Femur (tissue), 1 donor: Measurements from ENCODE around the gene LIPG.
"Not testable (repeated sequence)": the region's sequence is repeated elsewhere in the genome, so short reads cannot be mapped to it uniquely, and the experiment has no call there.

Source experiments
- DNase-seq: peaks from one replicate; pipeline ENCODE4 v3.0.0-alpha.2; 2017

Gene LIPG

DNA sequence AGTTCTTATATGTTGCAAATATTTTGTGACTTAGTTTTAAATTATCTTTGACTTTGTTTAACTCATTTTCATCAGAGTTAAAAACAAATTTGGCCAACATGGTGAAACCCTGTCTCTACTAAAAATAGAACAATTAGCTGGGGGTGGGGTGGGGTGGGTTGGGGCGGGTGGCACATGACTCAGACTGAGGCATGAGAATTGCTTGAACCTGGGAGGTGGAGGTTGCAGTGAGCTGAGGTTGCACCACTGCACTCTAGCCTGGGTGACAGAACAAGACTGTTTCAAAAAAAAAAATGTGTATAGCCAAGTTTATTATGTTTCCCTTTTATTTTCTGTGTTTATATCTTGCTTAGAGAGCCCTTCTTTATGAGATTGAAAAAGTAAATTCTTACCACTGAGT lies 14.2 kb upstream of the LIPG start:
- no peak for DNase-seq

DNA sequence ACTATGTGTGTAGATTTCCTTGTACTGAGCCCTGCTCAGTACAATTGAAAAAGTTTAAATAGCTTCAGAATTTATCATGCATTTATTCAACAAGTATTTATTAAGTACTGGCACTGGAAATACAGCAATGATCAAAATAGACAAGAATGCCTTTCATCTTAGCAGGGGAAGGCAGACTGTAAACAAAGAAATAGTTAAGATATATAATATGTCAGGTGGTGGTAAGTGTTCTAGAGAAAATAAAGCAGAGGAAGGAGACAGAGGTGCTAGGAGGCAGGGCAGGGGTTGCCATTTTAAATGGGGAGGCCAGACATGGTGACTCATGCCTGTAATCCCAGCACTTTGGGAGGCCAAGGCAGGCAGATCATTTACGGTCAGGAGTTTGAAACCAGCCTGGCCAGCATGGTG lies 13.6 kb upstream of the LIPG start:
- no peak for DNase-seq

DNA sequence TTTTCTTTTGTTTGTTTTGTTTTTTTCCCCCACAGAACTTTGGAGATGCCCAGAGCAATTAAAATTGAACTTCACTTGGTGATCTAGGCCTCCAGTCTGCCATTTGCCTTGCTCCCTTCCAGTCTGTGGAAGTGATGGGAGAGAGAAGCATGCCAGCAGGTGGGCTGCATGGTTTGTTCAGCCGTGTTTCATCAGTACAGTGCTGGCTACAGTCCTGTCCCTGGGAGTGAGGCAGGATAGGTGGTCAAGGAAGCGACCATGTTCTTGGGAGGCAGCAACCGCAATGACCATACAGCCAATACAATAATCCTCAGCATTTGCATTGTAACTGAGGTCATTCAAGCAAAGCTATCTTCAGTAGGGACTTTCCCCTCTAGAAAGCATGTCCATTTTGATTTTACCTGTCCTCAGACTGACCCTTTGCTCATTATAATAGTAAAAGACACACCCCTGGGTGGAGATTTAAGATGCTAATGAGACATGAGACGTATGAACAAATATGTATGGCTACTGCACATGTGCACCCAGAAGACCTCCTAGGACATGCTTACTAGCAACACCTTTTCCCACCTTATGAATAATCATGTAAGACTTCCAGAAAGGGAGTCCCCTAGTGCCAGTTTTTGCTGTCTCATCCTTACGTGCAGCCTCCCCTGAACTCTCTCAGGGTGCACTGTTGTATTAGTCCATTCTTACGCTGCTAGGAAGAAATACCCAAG lies 11.1 kb upstream of the LIPG start:
- DNase-seq, result no peak

DNA sequence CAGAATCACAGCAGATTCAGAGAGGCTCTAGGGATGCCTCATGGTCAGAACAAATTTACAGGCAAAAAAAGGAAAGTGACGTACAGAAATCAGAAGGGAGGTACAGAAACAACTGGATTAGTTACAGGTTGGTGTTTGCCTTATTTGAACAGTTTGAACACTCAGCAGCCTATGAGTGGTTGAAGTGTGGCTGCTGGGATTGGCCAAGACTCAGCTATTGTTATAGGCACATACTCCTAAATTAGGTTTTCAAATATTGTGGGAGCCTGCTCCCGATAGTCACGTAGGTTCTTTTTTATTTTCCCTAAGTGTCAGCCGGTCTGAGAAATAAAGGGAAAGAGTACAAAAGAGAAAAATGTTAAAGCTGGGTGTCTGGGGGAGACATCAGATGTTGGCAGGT lies 8.9 kb upstream of the LIPG start:
- DNase-seq, result no peak

DNA sequence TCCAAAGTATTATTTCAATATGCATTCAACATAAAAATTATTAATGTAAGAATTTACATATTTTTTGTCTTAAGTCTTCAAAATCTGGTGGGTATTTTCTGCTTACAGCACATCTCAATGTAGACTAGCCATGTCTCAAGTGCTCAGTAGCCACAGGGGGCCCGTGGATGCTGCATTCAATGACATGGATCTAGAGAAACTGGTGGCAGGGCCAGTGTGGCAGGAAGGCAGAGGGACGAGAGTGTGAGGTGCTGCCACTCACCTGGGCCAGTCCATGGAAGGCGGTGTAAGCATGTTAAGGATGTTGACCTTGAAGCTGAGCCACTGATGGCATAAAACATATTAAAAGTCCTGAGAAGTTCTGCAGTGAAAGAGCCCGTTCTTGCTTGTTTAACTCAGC lies 6.2 kb upstream of the LIPG start:
- no peak for DNase-seq

DNA sequence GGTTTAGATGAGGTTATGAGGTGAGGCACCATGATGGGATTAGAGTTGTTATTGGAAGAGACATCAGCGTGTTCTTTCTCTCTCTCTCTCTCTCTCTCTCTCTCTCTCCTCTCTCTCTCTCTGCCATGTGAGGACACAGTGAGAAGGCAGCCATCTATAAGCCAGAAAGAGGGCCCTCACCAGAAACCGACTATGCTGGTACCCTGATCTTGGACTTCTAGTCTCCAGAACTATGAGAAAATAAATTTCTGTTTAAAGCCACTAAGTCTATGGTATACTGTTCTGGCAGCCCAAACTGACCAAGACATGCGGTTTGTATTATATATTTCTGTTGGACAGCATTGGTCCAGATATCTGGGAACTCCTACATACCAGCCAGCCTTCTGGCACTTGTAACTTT lies 3.5 kb upstream of the LIPG start:
- DNase-seq, result no peak

DNA sequence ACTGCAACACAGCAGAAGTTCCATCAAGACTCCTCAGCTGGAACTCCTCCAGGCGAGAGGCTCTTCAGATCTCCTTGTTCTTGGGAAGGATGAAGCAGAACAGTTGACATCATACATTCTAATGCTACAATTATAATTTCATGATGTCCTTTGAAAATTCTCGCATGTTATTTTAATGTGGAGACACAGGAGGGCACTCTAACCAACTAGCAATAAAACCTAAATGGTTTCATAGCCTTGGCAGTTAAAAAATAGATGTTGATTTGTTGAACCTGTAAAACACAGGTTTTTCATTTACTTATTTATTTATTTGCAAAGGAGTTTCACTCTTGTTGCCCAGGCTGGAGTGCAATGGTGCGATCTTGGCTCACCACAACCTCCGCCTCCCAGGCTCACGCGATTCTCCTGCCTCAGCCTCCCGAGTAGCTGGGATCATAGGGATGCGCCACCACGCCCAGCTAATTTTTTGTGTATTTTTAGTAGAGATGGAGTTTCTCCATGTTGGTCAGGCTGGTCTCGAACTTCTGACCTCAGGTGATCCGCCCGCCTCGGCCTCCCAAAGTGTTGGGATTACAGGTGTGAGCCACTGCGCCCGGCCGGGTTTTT lies 2.4 kb upstream of the LIPG start:
- not testable (repeated sequence) for DNase-seq

DNA sequence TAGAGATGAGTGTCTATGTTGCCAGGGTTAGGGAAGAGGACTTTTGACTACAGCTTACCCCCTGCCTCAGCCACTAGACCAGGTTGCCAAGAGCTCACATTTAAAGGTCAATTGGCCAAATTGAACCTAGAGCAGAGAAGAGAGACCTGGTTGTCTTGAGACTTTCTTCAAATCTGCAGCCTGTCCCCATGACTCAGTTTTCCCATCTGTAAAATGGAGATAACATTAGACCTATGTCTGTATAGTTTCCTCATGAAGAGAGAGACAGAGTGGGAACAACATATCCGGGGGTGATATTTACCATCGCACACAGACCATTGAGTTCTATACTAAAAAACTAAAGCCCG lies 1.6 kb upstream of the LIPG start:
- no peak for DNase-seq

DNA sequence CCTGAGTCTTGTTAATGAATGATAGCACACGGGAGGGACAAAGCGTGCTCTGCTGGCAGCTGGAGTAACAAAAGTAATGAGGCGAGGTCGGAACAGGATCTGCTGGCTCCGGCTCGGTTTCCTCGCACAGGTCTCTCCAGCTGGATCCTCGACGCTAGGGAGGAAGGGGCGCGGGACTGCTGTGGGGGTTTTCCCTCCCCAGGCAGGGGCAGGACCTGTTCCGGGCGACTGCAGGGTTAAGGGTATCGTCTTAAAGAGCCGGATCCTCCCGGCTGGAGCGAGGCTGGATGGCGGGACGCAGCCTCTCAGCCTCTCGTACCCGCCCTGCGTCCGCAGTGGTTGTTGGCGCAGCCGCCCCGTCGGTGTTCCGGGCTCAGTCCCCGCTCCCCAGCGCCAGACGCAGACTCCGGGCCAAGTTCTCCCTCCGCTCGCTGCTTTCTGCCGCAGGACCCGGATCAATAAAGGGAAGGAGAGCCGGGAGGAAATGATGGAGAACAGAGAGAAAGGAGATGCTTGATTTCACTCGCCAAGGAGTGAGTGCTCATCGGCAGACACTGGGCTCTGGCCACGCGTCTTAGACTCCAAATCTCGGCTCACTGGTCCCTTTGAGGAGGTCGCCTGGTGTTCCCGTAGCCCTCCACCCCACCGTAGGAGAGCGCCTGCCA lies 1.1 kb upstream of the LIPG start:
- peak; percentile 43 for DNase-seq

DNA sequence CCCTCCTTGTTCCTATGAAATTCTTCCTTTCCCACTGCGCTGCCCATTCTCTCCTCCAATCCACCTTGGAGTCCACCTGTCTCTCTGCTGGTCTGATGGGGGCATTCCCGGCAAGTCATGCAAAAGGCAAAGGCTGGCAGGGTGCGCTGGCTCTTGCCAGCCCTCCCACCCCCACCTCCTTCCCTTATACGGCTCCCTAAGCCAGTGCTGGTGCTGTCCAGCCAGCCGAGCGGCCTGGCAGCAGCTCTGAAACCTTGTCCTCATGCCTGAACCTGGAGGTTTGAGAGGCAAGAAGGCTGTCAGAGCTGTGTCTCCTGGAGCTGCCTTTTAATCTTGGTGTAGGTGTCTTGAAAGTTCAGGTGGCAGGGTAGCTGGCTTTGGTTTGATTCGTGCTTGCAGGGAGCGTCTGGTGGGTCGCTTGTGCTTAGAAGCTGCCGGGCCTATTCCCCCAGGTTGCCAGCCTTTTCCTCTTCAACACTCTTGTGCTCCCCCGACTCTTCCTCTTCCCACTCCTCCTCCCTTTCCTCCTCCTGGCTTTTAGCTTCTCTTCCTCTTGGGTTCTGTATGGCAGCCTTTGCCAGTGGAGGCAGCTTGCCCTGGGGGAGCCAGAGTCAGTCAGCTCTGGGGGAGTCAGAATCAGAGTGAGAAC lies 748 bp downstream of the LIPG start:
- DNase-seq, result peak; percentile 41

DNA sequence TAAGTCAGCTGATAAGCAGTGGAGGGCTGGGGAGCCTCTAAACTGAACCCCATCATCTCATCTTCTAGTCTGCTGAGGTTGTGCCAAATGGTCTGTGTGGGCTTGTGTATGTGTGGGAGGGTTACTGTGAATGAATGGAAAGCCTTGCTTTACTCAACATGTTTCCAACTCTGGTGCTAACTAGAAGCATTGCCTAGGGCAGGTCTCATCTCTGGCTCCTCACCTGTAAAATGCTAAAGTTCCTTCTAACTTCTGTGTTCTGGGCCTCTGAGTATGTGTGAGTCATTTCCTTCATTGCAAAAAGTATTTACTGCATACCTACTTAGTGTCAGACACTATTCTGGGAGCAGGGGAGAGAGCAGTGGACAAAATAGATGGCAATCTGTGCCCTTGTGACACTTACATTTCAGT lies 1.3 kb downstream of the LIPG start:
- DNase-seq, result no peak

DNA sequence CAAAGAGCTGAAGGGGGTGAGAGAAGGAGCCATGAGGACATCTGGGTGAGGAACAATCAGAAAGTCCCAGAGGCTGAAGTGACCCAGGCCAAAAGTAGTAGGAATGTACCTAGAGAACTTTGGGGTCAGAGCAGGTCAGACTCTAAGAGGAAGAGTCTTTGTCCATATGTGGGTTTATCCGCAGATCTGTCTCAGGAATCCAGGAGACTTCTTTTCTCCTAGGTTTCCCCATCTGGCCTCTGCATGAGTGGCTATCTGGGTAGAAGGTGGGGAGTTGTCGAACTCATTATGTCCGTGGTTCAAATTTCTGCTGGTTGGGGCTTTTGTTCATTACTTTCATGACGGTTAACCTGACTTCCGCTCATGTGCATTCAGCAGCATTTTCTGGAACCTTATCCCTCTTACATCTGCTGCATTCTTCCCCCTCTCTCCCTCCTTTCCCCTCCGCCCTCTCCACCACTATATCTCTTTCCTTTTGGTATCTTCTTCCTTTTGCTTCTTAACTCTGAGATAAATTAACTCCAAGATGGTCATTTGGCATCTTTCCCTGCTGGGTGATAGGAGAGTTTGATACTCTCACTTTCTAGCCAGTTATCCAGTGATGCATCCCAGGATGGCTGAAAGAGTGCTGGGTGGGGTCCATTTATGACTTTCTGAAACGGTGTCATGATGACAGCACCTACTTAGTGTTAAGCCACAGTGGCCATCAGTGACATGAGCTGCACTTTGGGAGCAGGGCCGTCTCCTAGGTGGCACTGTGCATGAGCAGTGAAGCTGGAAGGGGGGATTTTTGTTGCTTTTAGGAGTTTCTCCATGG lies 2.1 kb downstream of the LIPG start:
- DNase-seq, result no peak

DNA sequence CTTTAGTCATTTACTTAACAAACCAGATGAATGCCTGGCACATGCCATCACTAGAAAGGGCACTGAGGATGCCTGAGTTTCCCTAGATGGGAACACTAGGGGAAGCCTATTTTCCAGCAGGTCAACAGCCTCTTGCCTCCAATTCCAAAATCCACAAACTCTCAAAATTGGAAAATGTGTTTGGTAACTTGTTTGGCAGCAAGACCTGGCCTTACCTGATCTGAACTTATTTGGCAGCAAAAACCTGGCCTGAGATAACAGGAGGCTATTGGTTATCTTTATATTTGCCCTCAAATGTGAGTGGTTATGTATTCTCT lies 2.6 kb downstream of the LIPG start:
- DNase-seq, result no peak

DNA sequence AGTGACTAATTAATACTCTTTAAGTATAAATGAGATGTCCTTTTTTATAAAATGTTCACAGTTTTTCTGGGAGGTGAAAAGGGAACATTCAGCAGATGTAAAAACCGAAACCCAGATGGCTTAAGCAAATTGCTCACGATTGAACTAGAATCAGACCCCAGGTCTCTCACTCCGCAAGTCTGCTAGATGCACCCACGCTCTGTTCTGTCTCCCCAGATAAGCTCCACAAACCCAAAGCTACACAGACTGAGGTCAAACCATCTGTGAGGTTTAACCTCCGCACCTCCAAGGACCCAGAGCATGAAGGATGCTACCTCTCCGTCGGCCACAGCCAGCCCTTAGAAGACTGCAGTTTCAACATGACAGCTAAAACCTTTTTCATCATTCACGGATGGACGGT lies 3.2 kb downstream of the LIPG start:
- no peak for DNase-seq

DNA sequence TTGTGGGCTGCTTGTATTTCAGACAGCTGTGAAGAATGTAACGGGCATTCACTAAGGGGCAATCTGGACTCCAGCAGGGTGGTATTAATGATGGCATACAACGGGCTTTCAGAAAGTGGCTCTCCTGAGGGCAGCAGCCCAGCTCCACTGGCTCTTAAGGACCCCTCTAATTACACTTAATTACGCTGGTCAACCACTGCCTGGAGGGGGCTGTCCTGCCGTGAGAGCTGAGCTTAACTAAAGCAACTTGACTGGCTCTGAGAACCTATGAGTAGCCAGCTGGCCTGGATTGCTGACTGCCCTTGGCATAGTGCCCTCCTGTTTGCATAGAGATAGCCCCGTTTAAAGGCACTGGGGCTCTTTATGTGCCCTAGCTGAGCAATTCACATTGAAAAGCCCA lies 3.8 kb downstream of the LIPG start:
- DNase-seq, result peak; percentile 59

DNA sequence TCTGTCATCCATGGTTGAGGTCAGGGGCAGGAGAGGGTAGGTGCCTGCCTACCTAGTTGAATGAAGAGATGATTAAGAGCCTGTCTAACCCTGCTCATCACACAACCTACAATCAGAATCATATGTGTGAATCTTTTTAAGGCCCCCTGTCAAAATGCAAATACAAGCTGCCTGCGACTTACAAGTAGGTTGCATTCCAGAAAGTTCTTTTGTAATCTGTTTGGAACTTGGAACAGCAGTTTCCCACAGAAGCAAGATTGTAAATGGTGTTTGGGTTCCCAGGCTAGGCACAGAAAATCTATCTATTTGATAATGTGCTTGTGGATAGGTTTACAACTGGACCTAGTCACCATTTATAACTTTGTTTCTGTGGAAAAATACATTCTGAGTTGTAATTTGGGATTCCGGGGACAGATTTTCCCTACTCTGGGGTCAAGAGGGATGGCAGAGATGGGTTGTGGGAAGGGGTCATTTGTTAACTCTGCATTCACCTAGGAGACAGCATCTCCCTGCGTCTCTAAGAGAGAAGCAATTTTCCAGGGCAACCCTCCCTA lies 4.4 kb downstream of the LIPG start:
- DNase-seq, result no peak

DNA sequence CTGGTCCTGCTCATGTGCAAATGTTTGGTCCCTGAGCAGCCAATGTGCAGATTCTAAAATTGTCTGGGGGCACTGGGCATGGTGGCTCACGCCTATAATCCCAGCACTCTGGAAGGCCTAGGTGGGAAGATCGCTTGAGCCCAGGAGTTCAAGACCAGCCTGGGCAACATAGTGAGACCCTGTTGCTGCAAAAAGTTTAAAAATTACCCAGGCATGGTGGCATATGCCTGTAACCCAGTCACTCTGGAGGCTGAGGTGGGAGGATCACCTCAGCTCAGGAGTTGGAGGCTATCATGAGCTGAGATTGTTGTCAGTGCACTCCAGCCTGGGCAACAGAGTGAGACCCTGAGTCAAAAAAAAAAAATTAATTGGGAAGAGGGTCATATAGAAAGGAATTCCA lies 5.1 kb downstream of the LIPG start:
- no peak for DNase-seq

DNA sequence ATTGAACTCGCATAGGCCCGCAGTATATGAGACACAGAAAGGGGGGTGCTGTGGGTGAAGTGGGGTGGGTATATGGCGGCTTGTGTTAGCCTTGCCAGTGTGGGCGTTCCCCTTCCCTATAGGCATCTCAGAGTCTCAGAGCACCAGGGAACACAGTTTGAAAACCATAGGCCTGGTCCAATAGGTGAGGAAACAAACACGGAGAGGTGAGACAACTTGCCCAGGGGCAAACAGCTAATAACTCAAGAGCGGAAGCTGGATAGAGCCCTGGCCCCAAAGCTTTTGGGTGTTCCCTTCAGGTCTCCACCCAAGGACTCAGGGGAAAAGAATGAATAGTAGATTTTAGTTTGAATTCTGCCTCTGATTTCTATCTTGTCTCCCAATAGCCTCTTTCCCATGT lies 7.9 kb downstream of the LIPG start:
- no peak for DNase-seq

DNA sequence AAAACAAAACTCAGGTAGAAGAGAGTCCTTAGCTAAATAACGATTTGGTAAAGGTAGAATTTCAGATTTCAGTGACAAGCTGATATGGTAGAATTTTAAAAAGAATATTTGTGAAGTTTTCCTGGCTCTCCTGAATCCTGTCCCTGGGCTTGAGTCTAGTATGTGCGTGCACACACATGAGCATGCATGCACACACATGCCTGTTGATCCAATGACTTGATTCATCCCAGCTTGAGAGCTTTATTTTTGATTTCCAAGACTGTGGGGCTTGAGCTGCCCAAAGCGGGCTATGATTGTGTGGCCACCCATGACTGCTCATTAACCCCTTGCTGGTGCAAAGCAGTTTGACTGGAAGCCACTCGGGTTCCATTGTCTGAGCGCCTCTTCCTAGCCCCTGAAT lies 9.0 kb downstream of the LIPG start:
- no peak for DNase-seq

DNA sequence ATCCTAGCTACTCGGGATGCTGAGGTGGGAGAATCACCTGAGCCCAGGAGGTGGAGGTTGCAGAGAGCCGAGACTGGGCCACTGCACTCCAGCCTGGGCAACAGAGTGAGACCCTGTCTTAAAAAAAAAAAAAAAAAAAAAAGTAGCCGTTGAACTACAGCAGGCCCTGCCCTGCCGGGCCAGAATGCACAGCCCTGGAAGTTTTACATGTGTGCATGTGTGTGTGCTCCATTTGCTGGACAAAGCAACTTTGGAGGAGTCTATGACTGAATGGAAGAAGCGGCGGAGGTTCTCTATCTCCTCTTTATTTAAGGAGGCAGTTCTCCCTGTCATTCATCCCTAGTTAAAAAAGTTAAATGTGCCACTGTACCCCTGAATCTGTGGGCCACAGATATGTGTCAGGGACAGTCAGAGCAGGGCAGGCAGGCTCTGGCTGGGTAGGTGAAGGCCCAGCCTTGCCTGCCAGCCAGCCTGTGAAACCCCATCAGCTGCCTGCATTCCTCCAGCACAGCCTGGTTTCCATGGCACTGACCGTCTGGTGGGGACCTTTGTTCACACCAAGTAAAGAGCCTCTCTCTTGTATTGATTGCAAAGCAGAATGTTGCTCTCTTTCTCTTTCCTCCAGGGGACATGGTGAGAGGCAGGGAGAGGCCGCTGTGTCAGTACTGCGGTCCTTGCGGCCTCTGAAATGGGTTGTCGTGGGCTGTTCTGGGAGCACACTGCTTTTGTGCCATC lies 10.9 kb downstream of the LIPG start:
- DNase-seq, result no peak

DNA sequence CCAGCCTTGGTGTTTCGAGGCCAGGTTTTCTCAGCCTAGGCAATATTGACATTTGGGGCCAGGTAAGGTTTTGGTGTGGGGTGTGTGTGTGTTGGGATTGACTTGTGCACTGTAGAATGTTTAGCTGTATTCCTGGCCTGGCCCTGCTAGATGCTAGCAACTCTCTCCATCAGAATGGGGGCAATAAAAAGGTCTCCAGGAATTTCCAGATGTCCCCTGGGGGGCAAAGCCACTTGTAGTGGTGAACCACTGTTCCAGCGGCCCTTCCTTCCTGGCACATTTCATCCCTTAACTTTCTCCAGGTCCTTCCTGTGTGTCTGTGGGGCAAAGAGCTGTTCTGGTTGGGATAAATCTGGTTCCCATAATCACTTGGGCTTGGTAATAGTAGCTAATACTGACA lies 12.0 kb downstream of the LIPG start:
- no peak for DNase-seq

DNA sequence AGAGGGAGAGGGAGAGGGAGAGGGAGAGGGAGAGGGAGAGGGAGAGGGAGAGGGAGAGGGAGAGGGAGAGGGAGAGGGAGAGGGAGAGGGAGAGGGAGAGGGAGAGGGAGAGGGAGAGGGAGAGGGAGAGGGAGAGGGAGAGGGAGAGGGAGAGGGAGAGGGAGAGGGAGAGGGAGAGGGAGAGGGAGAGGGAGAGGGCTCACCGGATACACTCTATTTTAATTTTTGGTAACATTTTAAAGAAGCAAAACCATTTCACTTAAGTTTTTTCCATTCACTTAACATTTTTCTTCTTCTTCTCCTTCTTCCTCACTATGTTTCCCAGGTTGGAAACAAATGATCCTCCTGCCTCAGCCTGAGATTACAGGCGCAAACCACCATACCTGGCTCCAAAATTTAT lies 17.2 kb downstream of the LIPG start:
- not testable (repeated sequence) for DNase-seq
